Measurements from ENCODE around the gene SMC6. TPM values are rescaled to one million over a fixed set of nuclear protein-coding genes. Genes with fewer than 3 reads are reported as not detected.

The SMC6 gene
- total RNA-seq, 1 experiment from 2014 or later, result 46.7 TPM

DNA sequence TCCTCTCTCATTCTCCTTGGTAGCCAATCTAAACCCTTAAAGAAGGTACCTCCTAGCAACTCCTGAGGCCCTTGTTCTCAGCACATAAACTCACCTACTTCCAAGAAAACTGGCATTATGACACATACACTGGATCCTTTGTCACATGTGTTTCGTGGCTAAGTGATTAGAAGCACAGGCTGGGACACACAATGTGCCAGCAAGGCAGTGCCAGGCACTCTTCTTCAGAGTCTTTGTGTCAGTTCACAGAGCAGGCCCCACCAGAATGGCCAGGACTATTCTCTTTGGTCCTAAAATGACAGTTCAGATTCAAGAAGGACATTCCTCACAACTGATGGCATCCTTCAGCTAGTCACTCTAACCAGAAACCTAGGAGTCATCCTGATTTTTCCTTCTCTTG, 40.3 kb downstream of the SMC6 start:
- ATAC-seq (no peak), DNase-seq (ENCODE audit: low spot score) (no peak)
- Mint-ChIP-seq H3K36me3 (peaks cover 45% of the 10 kb centered on the region), H3K9me3 (no peaks in the 10 kb centered on the region), H3K27ac (no peak overlapping the region), H3K4me1 (no peaks in the 10 kb centered on the region), H3K4me3 (no peak overlapping the region), H3K27me3 (ENCODE audit: low read depth) (no peaks in the 10 kb centered on the region)
- POLR2A ChIA-PET, result no interaction called here
- TF ChIP-seq SOX15 (CRISPR knock-in tag; IDR thresholded peaks at IDR 0.05) (no peak), ELF4 (CRISPR knock-in tag; IDR thresholded peaks at IDR 0.05; ENCODE audit: low read depth) (no peak), ATF2 (CRISPR knock-in tag; IDR thresholded peaks at IDR 0.05; ENCODE audit: borderline replicate concordance, low read depth) (no peak), NFATC4 (CRISPR knock-in tag; IDR thresholded peaks at IDR 0.05) (no peak), NFE2L1 (CRISPR knock-in tag; IDR thresholded peaks at IDR 0.05) (no peak), FOXP4 (CRISPR knock-in tag; IDR thresholded peaks at IDR 0.05) (no peak), ZNF121 (CRISPR knock-in tag; IDR thresholded peaks at IDR 0.05) (no peak), TP53 (CRISPR knock-in tag; IDR thresholded peaks at IDR 0.05) (no peak), RELA (CRISPR knock-in tag; IDR thresholded peaks at IDR 0.05; ENCODE audit: borderline replicate concordance) (no peak), CTCF (IDR thresholded peaks at IDR 0.05) (no peak), ZBTB43 (CRISPR knock-in tag; IDR thresholded peaks at IDR 0.05) (no peak), GRHL2 (CRISPR knock-in tag; IDR thresholded peaks at IDR 0.05; ENCODE audit: insufficient replicate concordance, severe bottlenecking) (no peak), SP1 (CRISPR knock-in tag; conservative IDR thresholded peaks at IDR 0.05) (no peak), ESRRA (CRISPR knock-in tag; IDR thresholded peaks at IDR 0.05; ENCODE audit: borderline replicate concordance) (no peak), MXD4 (CRISPR knock-in tag; IDR thresholded peaks at IDR 0.05; ENCODE audit: borderline replicate concordance) (no peak)
- TF ChIP-seq, protein P1, sequence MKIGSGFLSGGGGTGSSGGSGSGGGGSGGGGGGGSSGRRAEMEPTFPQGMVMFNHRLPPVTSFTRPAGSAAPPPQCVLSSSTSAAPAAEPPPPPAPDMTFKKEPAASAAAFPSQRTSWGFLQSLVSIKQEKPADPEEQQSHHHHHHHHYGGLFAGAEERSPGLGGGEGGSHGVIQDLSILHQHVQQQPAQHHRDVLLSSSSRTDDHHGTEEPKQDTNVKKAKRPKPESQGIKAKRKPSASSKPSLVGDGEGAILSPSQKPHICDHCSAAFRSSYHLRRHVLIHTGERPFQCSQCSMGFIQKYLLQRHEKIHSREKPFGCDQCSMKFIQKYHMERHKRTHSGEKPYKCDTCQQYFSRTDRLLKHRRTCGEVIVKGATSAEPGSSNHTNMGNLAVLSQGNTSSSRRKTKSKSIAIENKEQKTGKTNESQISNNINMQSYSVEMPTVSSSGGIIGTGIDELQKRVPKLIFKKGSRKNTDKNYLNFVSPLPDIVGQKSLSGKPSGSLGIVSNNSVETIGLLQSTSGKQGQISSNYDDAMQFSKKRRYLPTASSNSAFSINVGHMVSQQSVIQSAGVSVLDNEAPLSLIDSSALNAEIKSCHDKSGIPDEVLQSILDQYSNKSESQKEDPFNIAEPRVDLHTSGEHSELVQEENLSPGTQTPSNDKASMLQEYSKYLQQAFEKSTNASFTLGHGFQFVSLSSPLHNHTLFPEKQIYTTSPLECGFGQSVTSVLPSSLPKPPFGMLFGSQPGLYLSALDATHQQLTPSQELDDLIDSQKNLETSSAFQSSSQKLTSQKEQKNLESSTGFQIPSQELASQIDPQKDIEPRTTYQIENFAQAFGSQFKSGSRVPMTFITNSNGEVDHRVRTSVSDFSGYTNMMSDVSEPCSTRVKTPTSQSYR (CRISPR knock-in tag; IDR thresholded peaks at IDR 0.05), result no peak
- TF ChIP-seq, protein P2, sequence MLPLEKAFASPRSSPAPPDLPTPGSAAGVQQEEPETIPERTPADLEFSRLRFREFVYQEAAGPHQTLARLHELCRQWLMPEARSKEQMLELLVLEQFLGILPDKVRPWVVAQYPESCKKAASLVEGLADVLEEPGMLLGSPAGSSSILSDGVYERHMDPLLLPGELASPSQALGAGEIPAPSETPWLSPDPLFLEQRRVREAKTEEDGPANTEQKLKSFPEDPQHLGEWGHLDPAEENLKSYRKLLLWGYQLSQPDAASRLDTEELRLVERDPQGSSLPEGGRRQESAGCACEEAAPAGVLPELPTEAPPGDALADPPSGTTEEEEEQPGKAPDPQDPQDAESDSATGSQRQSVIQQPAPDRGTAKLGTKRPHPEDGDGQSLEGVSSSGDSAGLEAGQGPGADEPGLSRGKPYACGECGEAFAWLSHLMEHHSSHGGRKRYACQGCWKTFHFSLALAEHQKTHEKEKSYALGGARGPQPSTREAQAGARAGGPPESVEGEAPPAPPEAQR (CRISPR knock-in tag; IDR thresholded peaks at IDR 0.05), result no peak
- TF ChIP-seq, protein P3, sequence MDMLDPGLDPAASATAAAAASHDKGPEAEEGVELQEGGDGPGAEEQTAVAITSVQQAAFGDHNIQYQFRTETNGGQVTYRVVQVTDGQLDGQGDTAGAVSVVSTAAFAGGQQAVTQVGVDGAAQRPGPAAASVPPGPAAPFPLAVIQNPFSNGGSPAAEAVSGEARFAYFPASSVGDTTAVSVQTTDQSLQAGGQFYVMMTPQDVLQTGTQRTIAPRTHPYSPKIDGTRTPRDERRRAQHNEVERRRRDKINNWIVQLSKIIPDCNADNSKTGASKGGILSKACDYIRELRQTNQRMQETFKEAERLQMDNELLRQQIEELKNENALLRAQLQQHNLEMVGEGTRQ (CRISPR knock-in tag; IDR thresholded peaks at IDR 0.05), result no peak
- TF ChIP-seq, protein P4, sequence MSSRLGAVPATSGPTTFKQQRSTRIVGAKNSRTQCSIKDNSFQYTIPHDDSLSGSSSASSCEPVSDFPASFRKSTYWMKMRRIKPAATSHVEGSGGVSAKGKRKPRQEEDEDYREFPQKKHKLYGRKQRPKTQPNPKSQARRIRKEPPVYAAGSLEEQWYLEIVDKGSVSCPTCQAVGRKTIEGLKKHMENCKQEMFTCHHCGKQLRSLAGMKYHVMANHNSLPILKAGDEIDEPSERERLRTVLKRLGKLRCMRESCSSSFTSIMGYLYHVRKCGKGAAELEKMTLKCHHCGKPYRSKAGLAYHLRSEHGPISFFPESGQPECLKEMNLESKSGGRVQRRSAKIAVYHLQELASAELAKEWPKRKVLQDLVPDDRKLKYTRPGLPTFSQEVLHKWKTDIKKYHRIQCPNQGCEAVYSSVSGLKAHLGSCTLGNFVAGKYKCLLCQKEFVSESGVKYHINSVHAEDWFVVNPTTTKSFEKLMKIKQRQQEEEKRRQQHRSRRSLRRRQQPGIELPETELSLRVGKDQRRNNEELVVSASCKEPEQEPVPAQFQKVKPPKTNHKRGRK (CRISPR knock-in tag; IDR thresholded peaks at IDR 0.05; ENCODE audit: borderline replicate concordance), result no peak
- CTCF ChIA-PET, result no interaction called here
